Astrocyte (in vitro differentiated cells and primary cell): Measurements from ENCODE around the gene PLA2G4F.

Experiments used
- CTCF ChIP-seq: IDR thresholded peaks from 2 replicates; pipeline ENCODE4 v1.5.1; 2011; ENCODE audit warnings: low read depth, mild to moderate bottlenecking, inconsistent platforms, low read length, moderate library complexity; ENCODE audit not compliant: insufficient read depth
- EZH2 ChIP-seq: IDR thresholded peaks from 2 replicates; pipeline ENCODE4 v1.6.1; 2012; ENCODE audit warnings: mild to moderate bottlenecking, low read length, inconsistent platforms; ENCODE audit not compliant: insufficient read depth

DNA sequence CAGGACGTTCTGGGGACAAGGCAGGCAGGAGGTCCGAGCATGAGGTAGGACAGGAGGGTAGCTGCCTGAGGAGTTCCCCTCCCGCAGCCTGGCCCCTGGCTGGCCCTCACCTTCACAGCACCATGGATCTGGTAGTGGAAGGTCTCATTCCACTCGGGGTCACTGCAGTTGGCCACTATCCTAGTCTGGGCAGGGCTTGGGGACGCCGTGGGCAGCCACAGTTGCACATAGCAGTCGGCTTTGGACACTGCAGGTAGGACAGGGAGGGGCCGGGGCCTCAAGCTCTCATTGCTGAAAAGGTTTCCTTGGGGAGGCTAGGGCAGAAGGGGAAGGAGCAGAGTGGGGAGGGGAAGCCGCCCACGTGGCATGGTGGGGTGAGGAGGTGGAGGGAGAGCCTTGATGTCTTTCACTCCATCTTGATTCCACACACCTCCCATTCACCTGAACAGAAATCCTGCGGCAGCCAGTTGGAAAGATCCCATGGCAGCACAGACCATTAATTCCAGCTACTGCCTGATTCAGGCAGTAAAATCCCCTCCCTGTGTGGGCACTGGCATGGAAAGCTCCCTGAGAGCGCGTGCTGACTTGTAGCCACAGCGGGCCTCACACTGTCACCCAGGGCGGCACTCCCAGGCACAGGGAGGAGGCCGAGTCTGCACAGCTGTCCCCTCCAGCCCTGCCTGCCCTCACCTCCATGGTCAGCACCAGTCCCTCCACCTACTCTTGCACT, 2.1 kb downstream of the PLA2G4F start:
- TF ChIP-seq CTCF (no peak), EZH2 (no peak)
